Peyer's patch (tissue), 4 donors: Measurements from ENCODE around the gene GON4L. TPM values are rescaled to one million over a fixed set of nuclear protein-coding genes. Genes with fewer than 3 reads are reported as not detected.

Experiments used
- DNase-seq, 3 donors: peaks; one replicate each; pipeline ENCODE4 v3.0.0-alpha.2; 2017 to 2019
- H3K27ac ChIP-seq, 4 donors: fragments of 200-600 bp; sonication (generic); one replicate each; pipeline ENCODE4 v1.5.1; 2016 to 2019
- H3K27me3 ChIP-seq, 2 donors: fragments of 200-600 bp; sonication (generic); one replicate each; pipeline ENCODE4 v1.5.1; 2019
- H3K36me3 ChIP-seq, 3 donors: fragments of 200-600 bp; sonication (generic); one replicate each; pipeline ENCODE4 v1.5.1; 2016 to 2019
- H3K4me1 ChIP-seq, 4 donors: fragments of 200-600 bp; sonication (generic); one replicate each; pipeline ENCODE4 v1.5.1; 2016 to 2019
- H3K4me3 ChIP-seq, 4 donors: fragments of 200-600 bp; sonication (generic); 1 replicate in 3 of 4; 2 replicates in 1 of 4; pipeline ENCODE4 v1.5.1; 2016 to 2019; ENCODE audit warnings: mild to moderate bottlenecking in 1 of 4
- H3K9me3 ChIP-seq, 4 donors: fragments of 200-600 bp; sonication (generic); one replicate each; pipeline ENCODE4 v1.5.1; 2016 to 2019; ENCODE audit warnings: mild to moderate bottlenecking in 1 of 4
- POLR2A ChIP-seq, 2 donors: fragments of 450-650 bp; IDR thresholded peaks; one replicate each; pipeline ENCODE4 v1.5.1; 2017; ENCODE audit warnings: antibody characterized with exemption in 2 of 2, mild to moderate bottlenecking in 2 of 2, moderate library complexity in 2 of 2
- total RNA-seq, 4 donors: library from RNA; depleted of rRNA; stranded (reverse); fragments of >200 nt; gene quantifications; one replicate each; pipeline ENCODE4 v1.1.0, GENCODE V29; 2016
- TF ChIP-seq, protein P1 (sequence below), 6 experiments: fragments of 450-650 bp in 4 of 6; fragments of 200-600 bp in 2 of 6; sonication (generic) in 1 of 6; IDR thresholded peaks; one replicate each; pipeline ENCODE4 v1.5.1; 2017 to 2019; ENCODE audit warnings: antibody characterized with exemption in 6 of 6, mild to moderate bottlenecking in 3 of 6, moderate library complexity in 1 of 6

Gene GON4L
- total RNA-seq, 4 donors from 2014 or later: 54.1 to 153 (median 71.8) TPM

DNA sequence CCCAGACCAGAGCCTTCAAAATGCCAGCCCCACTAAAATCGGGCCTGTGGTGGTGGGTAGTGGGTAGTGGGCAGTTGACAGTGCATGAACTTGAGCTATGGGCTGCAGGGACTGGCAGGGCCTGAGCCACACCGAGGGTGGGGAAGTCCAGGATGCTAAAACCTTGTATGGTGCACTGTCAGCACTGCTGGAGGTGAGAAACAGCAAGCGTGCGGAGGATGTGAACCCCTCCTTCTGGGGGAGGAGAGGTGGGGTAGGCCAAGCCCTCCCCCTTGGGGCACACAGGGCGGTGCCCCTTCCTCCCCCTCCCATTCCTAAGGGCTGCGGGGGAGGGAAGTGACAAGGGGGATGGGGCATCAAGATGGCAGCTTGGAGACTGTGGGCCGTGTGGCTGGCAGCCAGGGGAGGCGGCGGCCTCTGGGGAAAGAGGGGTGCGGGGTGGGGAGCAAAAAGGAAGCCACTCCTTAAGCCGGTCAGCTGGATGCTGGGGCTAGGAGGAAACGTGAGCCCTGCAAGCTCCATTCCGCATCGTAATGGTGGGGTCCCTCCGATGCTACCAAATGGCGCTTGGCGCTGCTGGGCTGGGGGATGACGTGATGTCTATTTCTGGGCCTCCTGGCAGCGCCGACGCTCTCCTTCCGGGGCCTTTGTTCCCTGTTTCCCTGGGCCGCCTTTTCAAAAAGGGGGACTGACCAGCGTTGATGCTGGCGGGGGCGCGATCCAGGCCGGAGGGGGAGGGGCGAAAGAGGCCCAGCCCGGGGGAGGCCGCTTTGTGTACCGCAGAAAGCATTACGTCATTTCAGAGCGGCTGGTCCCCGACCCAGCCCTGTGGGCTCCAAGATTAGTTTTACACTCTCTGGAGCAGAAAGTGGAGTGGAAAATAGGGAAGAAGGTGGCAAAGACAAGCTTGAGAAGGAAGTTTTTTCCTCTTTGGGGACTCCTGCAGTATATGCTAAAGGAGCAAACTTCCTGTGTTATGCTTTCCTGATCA, 3.2 kb upstream of the GON4L start:
- no peaks in the 10 kb centered on the region for H3K27me3 ChIP-seq
- H3K36me3 ChIP-seq: no peaks in the 10 kb centered on the region
- peak overlapping the region; percentile 61 to 83 (median 78) for H3K27ac ChIP-seq
- peak; percentile 29 to 67 (median 59) for DNase-seq
- peak overlapping the region; percentile 1 to 52 (median 46) for H3K4me3 ChIP-seq
- TF ChIP-seq, protein P1, sequence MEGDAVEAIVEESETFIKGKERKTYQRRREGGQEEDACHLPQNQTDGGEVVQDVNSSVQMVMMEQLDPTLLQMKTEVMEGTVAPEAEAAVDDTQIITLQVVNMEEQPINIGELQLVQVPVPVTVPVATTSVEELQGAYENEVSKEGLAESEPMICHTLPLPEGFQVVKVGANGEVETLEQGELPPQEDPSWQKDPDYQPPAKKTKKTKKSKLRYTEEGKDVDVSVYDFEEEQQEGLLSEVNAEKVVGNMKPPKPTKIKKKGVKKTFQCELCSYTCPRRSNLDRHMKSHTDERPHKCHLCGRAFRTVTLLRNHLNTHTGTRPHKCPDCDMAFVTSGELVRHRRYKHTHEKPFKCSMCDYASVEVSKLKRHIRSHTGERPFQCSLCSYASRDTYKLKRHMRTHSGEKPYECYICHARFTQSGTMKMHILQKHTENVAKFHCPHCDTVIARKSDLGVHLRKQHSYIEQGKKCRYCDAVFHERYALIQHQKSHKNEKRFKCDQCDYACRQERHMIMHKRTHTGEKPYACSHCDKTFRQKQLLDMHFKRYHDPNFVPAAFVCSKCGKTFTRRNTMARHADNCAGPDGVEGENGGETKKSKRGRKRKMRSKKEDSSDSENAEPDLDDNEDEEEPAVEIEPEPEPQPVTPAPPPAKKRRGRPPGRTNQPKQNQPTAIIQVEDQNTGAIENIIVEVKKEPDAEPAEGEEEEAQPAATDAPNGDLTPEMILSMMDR (IDR thresholded peaks at IDR 0.05): no peak
- no peak for TF ChIP-seq POLR2A (IDR thresholded peaks at IDR 0.05)
- H3K9me3 ChIP-seq: no peaks in the 10 kb centered on the region
- H3K4me1 ChIP-seq: peaks cover 0 to 37% (median 7%) of the 10 kb centered on the region in 4 donors

DNA sequence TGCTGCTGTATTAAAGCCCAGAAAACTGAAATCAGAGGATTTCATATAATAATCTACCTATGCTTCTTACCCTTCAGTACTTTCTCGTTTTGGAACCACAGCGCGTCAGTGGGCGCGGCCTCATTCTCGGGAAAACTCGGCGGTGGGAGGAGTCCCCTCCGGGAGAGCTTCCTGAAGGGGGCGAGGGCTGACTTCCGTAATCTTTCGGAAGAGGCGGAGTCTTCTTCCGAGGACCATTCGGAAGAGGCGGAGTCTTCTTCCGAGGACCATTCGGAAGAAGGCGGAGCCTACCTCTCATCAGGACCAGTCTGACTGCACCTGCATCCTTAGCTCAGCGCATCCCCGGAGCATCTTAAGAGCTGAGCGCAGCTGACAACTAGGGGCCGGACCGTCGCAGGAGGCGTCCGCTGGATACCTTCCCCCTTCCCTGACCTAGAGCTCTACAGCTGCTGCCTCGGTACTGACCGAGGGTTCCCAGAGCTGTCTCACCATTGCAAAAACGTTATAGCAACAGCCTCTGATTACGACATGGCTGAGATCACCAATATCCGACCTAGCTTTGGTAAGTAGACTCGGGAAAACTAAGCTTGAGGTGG, 2.3 kb upstream of the GON4L start, which contains the start of gene SYT11:
SYT11 (plus strand) TSS at position 334 of the 596 bp plus-strand sequence; CDS start at position 529, 195 bp downstream.
- Histone ChIP-seq H3K27me3 (no peaks in the 10 kb centered on the region), H3K4me1 (peaks cover 0 to 37% (median 7%) of the 10 kb centered on the region in 4 donors), H3K4me3 (peak within 1 kb of the TSS; percentile 30 to 52 (median 46)), H3K36me3 (peaks cover 0 to 8% (median 0%) of the 10 kb centered on the region in 3 donors), H3K27ac (peak within 1 kb of the TSS; percentile 61 to 83 (median 78)), H3K9me3 (no peaks in the 10 kb centered on the region)
- peak; percentile 93 to 98 (median 97) for DNase-seq
- TF ChIP-seq, protein P1 (IDR thresholded peaks at IDR 0.05): no peak
- TF ChIP-seq POLR2A (IDR thresholded peaks at IDR 0.05): no peak

DNA sequence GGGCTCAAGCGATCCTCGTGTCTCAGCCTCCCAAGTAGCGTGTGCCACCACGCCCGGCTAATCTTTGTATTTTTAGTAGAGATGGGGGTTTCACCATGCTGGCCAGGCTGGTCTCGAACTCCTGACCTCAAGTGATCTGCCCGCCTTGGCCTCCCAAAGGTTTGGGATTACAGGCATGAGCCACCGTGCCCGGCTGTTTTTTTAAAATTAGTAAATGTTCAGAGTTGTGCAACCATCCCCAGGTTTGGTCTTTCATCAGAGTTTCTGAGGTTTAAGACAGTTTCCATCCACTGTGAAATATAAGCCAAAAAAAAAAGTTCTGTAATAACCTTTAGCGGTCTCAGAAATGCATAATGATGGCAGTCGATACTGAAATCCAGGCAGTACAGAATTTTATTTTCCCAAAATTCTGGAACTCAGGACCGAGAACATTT, 1.8 kb upstream of the GON4L start:
- Histone ChIP-seq H3K9me3 (no peaks in the 10 kb centered on the region), H3K4me3 (peak overlapping the region; percentile 30 to 52 (median 46)), H3K27ac (peak overlapping the region; percentile 61 to 83 (median 78)), H3K27me3 (no peaks in the 10 kb centered on the region), H3K4me1 (peaks cover 0 to 37% (median 7%) of the 10 kb centered on the region in 4 donors), H3K36me3 (peaks cover 0 to 14% (median 0%) of the 10 kb centered on the region in 3 donors)
- TF ChIP-seq, protein P1 (IDR thresholded peaks at IDR 0.05): no peak
- no peak for TF ChIP-seq POLR2A (IDR thresholded peaks at IDR 0.05)
- DNase-seq: peak in 1 of 3 donors; percentile 22

DNA sequence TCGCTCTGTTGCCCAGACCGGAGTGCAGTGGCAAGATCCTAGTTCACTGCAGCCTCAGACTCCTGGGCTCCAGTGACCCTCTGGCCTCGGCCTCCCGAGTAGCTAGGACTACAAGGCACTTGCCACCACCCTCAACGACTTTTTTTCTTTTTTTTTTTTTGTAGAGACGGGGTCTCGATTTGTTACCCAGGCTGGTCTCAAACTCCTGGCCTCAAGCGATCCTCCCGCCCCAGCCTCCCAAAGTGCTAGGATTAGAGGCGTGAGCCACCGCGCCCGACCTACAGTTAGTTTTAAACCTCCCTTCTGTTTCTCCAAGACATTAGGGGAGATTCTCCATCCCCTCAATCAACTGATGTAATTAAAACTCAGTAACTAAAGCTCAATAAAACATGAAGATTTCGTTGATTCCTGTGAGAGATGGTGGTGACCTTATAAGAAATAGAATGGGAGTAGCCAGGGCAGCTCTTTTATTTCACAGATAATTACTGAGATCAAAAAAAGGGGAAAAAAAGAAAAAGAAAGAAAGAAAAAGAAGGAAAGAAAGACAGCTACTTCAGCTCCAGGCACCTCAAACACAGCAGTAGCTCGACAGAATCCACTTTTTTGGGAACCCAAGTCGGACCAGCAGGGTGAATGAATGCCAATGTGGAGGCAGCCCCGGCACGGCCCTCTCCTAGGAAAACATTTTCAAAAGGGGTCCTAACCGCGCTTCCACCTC, 598 bp downstream of the GON4L start:
- Histone ChIP-seq H3K4me1 (peaks cover 0 to 37% (median 7%) of the 10 kb centered on the region in 4 donors), H3K27me3 (no peaks in the 10 kb centered on the region), H3K36me3 (peaks cover 0 to 38% (median 0%) of the 10 kb centered on the region in 3 donors), H3K4me3 (peak overlapping the region; percentile 61 to 93 (median 69)), H3K9me3 (no peaks in the 10 kb centered on the region), H3K27ac (peak overlapping the region; percentile 79 to 86 (median 83))
- TF ChIP-seq, protein P1 (IDR thresholded peaks at IDR 0.05): no peak
- no peak for TF ChIP-seq POLR2A (IDR thresholded peaks at IDR 0.05)
- DNase-seq: no peak

DNA sequence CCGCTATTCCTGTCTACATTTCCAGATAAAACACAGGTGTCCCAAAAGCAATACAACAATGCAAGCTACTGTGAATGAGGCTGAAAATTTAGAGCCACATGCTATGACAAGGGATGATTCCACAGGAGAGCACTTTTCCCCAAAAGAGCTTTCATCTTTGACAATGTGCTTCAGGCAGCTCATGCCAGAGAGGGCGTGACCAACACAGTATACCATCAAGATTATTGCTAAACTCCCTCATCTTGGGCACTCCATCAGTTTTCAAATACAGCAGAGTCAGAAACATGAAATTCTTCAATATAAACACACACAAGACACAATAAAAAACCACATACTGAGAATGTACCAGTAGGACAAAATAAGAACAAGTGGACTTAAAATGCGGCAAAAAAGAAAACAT, 6.7 kb downstream of the GON4L start:
- Histone ChIP-seq H3K27ac (no peak overlapping the region), H3K4me1 (no peaks in the 10 kb centered on the region), H3K36me3 (peaks cover 0 to 76% (median 0%) of the 10 kb centered on the region in 3 donors), H3K9me3 (no peaks in the 10 kb centered on the region), H3K27me3 (no peaks in the 10 kb centered on the region), H3K4me3 (no peak overlapping the region)
- no peak for DNase-seq
- no peak for TF ChIP-seq POLR2A (IDR thresholded peaks at IDR 0.05)
- TF ChIP-seq, protein P1 (IDR thresholded peaks at IDR 0.05): no peak
